Occipital lobe (tissue), 2 donors: ENCODE data around the gene DNAH7. TPM values are rescaled to one million over a fixed set of nuclear protein-coding genes. Genes with fewer than 3 reads are reported as not detected.

Experiments
- DNase-seq: peaks from one replicate; lab custom pipeline; 2025; lab: John Stamatoyannopoulos, UW
- total RNA-seq: library from RNA; depleted of rRNA; stranded (reverse); fragments of >200 nt; gene quantifications from one replicate; pipeline ENCODE4 v1.2.3, GENCODE V29; 2014

Gene DNAH7
- total RNA-seq, 1 donor from 2014 or later = 16.5 TPM

DNA sequence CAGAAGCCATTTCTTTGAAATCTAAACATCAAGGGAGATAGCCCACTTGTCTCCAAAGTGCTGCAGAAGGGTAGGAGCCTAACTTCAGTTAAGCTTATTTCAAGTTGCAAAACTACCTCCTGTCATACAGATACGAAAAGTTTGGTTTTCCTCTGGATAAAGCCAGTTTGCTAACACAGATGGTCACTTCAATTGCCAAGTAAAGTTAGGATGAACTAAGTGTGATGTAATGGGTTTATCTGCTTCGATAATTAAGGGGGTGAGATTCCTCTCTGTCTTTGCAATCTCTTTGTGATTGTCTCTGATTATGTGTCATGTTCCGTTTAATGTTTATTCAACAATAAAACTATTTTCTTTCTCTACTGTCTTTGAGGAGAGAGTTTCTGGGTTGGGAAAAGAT is 255.2 kb downstream of the DNAH7 start:
- no peak for DNase-seq

DNA sequence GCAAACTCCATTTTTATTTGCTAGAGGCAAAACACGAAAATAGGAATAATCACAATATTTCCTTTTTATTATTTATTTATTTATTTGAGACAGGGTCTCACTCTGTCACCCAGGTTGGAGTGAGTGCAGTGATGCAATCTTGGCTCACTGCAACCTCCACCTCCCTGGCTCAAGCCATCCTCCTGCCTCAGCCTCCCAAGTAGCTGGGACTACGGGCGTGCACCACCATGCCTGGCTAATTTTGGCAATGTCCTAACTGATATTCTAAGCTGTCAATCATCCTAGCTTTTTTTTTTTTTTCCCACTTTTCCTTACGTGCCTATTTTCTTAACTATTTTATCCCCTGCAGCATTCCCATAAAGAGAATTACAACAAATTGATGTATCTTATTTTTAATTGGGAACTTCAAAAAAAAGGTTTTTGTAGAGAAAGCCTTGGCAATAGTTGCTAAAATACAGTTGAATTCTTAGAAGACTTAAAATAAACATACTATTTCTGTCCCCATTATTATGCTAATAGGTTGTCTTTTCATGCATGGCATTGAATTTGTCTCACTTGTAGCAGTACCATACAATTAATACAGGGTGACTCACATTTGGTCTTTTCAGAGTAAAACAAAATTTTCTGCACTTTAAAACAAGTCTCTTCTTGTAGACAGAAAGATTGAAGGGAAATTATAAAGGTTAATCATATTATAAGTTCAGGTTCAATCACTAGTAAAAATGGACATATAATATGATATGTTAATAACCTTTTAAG is 258.1 kb downstream of the DNAH7 start:
- DNase-seq = no peak

DNA sequence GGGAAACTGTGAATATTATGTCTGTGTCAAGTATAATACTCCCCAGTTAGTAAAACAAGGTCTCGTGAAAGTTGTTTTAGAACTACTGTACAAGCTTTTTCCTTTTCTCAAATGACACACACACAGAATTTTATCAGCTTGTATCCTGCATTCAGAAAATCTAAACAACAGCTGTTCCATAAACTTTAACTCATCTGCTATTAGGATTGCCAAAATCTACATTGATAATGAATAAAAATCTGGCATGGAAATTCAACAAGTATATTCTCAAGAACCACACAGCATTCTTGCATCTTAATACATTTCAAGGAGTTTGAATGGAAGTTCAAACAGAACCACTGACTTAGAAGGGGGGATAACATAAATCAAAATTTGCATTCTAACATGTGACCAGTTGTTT is 260.4 kb downstream of the DNAH7 start:
- DNase-seq = no peak

- no peak for DNase-seq
Observed at GRCh38 chr2:195805283-195805976, 263.2 kb downstream of the DNAH7 start.

- no peak for DNase-seq
Observed at GRCh38 chr2:195795879-195796278, 272.8 kb downstream of the DNAH7 start.

DNA sequence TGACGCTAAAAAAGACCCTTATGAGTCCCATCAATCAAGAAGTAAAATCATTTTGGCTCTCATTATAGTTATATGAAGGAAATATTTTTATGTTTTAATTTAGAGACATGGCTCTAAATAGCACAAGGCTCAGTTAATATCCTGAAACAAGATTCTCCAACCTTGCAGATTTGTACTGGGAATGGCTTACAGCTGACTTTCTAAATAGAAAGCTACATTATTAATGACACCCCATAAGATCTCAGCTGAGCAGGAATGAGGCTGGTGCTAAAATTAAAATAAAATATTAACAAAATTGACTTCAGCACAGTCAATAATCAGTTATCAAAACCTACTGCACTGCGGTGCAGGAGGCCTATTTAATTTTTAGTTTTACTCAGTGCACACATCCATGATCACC is 274.8 kb downstream of the DNAH7 start:
- no peak for DNase-seq

DNA sequence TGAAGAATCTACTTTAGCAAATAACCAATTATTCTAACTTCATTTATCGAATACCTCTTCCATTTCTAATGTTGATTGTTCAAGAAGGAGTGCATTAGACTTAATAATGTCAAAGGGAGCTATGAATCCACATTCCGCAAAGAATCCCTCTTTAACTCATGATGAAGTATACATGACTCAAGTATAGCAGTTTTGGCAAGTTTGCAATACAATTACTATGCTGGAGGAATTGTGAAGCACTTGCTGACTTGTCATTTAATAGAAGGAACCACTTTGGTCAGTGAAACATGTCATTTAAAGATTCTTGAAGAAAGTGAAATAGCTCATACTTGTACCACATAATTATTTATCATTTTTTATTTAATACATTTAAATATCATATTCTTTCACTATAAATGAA is 286.5 kb downstream of the DNAH7 start:
- no peak for DNase-seq

GRCh38 chr2:195779491-195779890 is 289.1 kb downstream of the DNAH7 start:
- no peak for DNase-seq

GRCh38 chr2:195769975-195770374 is 298.7 kb downstream of the DNAH7 start:
- no peak for DNase-seq

GRCh38 chr2:195768431-195768830 is 300.2 kb downstream of the DNAH7 start:
- DNase-seq = no peak

DNA sequence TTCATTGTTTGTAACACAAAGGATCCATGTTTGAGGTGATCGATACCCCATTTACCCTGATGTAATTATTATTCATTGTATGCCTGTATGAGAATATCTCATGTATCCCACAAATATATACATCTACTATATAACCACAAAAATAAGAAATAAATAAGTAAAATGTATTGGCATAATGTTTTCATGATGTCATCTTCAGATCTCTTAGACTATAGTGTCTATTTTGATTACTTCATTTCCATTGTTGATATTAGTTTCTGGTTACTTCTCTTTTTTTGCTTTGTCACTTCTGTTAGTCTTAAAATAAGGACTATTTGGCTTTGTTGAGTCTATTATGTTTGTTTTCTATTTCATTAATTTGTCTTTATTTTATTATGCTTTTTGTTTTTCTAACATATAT is 301.9 kb downstream of the DNAH7 start:
- no peak for DNase-seq

DNA sequence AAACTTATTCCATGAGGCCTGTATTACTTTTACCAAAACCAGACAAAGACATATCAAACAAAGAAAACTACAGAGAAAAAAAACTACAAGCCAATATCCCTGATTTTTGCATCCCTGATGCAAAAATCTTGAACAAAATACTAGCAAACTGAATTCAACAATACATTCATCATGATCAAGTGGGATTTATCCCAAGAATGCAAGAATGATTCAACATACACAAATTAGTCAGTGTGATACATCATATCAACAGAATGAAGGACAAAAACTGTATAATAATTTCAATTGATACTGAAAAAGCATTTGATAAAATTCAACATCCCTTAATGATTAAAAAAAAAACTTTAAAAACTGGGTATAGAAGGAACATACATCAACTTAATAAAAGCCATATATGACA is 304.8 kb downstream of the DNAH7 start:
- DNase-seq = no peak

DNA sequence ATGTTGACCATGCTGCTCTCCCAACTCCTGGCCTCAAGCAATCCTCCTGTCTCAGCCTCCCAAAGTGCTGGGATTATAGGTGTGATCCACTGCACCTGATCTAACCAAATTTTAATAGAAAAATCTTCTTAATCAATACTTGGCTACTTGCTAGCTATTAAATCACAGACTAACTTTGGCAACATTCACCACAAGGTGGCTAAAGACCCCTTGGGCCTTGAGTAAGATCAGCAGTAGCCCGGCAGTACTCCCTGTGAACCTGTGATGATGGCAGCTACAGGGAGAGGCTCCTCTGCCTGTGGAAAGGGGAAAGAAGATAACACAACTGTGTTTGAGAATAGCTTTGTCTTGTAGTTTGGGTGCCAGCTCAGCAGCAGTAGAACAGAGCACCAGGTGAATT is 308.8 kb downstream of the DNAH7 start:
- DNase-seq = no peak

- DNase-seq = no peak
Observed at GRCh38 chr2:195758846-195759245, 309.8 kb downstream of the DNAH7 start.

GRCh38 chr2:195756218-195756942 is 312.3 kb downstream of the DNAH7 start:
- DNase-seq = no peak

DNA sequence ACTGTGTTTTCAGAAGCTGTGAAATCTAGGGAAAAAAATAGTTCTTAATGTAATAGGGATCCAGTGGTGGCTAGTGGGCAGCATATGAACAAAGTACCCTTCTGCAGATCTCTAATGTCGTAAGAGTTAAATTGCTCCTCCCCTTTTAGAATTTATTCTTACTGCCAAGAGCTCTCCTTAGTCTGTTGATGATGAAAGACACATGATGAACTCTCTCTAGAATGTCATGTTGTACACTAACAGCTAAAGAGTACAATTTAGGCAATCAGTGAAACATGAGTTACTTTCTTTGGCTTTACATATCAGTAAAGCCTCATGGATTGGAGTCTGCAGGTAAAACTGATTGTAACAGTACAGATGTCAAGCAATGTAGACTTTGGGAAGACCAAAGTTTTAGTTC is 327.4 kb downstream of the DNAH7 start:
- no peak for DNase-seq

DNA sequence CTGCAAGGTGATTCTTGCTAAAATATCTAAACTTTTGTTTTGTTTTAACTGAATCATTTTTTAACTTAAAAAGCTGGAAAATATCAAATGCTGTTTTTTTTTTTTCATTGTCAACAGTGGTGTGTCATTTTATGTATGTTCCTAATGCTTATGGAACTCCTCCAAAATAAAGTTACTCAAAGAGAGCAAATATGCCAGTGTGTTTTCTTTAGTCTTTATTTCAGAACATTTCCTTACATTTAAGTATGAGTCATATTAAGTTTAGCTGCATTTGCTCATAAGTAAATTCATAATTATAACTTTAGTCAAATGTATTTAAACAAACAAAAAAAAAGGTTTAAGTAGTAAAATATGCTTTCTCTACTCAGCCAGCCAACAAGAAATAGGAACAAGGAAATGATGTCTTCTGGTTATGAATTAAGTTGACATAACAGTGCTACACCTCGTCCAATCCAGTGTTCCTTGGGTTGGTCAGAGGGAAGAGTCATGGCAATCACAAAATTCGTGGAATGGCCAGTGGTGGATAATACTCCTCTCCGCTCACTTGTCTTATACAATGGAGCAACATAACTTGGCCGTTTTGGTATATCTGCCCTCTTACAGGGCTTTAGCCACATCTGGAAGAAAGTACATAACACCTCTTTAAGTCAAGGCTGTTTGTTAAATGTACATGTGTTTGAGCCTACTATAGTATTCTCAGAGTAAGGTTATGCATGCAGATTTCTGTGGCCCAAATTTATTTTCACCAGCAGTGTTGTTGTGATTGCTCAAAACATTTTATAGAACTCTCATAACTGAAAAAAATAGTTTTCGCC is 330.9 kb downstream of the DNAH7 start:
- no peak for DNase-seq

DNA sequence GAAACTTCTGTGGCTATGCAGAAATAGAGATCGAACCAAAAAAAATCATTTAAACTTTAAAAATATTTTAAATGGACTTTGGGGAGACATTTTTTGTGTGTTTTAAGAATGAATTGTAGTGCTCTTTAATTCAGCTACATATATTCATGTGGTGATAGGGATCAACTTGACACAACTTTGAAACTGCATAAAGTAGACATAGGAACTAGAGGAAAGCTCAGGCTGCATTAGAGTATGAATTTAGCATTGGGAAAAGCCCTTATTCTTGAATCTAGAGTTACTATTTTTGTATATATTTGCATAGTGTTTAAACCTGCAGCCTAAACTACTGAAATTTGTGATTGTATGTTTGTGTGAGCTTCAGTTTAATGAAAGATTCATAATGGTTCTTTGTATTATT is 333.3 kb downstream of the DNAH7 start:
- DNase-seq = no peak

DNA sequence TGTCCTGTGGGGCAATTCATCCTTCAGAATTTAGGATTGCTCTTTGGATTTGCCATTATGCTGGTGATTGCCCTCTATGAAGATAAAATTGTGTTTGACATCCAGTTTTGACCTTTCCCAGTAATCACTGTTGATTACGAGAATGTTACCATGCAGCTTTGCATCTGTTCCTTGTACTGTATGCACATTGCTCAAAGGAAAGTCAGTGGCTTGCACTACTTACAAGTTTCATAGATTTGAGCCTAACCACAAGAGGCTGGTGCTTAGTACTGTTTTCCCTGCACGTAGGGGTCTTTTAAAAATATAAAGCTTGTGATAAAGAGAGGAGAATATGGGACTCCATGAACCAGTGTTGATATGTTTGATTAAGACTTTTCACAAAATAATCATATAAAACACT is 333.7 kb downstream of the DNAH7 start:
- DNase-seq = no peak

GRCh38 chr2:195734395-195734794 is 334.2 kb downstream of the DNAH7 start:
- no peak for DNase-seq

DNA sequence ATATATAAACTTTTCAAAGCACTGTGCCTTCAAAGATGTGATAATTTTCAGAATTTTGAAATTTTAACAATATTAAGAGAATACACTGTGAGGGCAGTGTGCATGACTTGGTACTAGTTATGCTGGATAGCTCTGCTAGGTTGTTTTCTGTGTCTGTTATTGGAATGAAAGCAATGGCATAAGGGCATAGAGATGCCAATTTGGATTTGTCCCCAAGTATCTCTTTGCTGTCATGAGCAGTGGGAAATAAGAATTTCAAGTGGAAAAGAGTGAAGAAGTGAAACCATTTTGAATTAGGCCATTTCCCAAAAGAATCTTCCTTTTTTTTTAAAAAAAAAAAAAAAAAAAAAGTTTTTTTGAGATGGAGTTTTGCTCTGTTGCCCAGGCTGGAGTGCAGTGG is 334.8 kb downstream of the DNAH7 start:
- no peak for DNase-seq

DNA sequence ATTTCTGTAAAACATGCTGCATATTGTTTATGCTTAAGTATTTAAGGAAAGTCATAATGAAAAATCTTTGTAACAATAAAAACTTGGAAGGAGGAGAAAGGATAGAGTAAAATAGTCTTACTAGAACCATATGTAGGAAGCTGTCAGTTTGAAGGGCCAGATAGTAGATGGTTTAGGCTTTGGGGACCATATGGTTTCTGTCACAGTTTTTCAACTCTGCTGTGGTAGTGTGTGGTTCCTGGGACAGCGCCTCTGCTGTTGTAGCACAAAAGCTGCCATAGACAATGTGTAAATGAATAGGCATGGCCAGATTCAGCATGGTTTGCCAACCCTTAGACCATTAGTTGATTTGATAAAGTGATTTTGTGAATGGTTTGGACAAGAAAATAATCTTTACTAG is 336.1 kb downstream of the DNAH7 start:
- DNase-seq = no peak
